Neural progenitor cell (in vitro differentiated cells): ENCODE results near the gene GLP1R. TPM values are rescaled to one million over a fixed set of nuclear protein-coding genes. Genes with fewer than 3 reads are reported as not detected.

Experiments used
- DNase-seq: peaks from one replicate; pipeline ENCODE4 v3.0.0-alpha.2; 2016; ENCODE audit warnings: low spot score
- H2AFZ ChIP-seq: fragments of 200-600 bp; sonication (generic); replicated peaks from 2 replicates; pipeline ENCODE4 v1.6.1; 2016; ENCODE audit warnings: antibody characterized with exemption
- H3F3A ChIP-seq: fragments of 200-600 bp; sonication (generic); 2 replicates; pipeline ENCODE4 v1.6.1; 2016; ENCODE audit warnings: antibody characterized with exemption, low read depth
- H3K27ac ChIP-seq: fragments of 200-600 bp; sonication (generic); 2 replicates; pipeline ENCODE4 v1.5.1; 2016; ENCODE audit warnings: mild to moderate bottlenecking
- H3K27me3 ChIP-seq: fragments of 200-600 bp; sonication (generic); 2 replicates; pipeline ENCODE4 v1.6.1; 2016; ENCODE audit warnings: mild to moderate bottlenecking, moderate library complexity
- H3K36me3 ChIP-seq: fragments of 200-600 bp; sonication (generic); 2 replicates; pipeline ENCODE4 v1.5.1; 2016
- H3K4me1 ChIP-seq: fragments of 200-600 bp; sonication (generic); 2 replicates; pipeline ENCODE4 v1.6.1; 2016; ENCODE audit warnings: mixed run types
- H3K4me2 ChIP-seq: fragments of 200-600 bp; sonication (generic); 2 replicates; pipeline ENCODE4 v1.6.1; 2016
- H3K4me3 ChIP-seq: fragments of 200-600 bp; sonication (generic); 2 replicates; pipeline ENCODE4 v1.5.1; 2016
- H3K79me2 ChIP-seq: fragments of 200-600 bp; sonication (generic); 2 replicates; pipeline ENCODE4 v1.6.1; 2016; ENCODE audit warnings: low read depth
- H3K9ac ChIP-seq: fragments of 200-600 bp; sonication (generic); 2 replicates; pipeline ENCODE4 v1.6.1; 2016
- H3K9me3 ChIP-seq: fragments of 200-600 bp; sonication (generic); 2 replicates; pipeline ENCODE4 v1.5.1; 2016; ENCODE audit warnings: low read depth
- H4K20me1 ChIP-seq: fragments of 200-600 bp; sonication (generic); 2 replicates; pipeline ENCODE4 v1.6.1; 2016; ENCODE audit warnings: low read depth
- H3K27ac Mint-ChIP-seq: 3 replicates; pipeline ENCODE4 v1.8.0; 2021; ENCODE audit warnings: mixed read lengths
- H3K27me3 Mint-ChIP-seq: 2 replicates; pipeline ENCODE4 v1.8.0; 2022; ENCODE audit warnings: low read depth, mild to moderate bottlenecking, inconsistent platforms, moderate library complexity, mixed read lengths; ENCODE audit not compliant: insufficient read depth
- H3K36me3 Mint-ChIP-seq: 3 replicates; pipeline ENCODE4 v1.8.0; 2021; ENCODE audit warnings: mixed read lengths
- H3K4me1 Mint-ChIP-seq: 3 replicates; pipeline ENCODE4 v1.8.0; 2021; ENCODE audit warnings: mixed read lengths
- H3K4me3 Mint-ChIP-seq: 3 replicates; pipeline ENCODE4 v1.8.0; 2021; ENCODE audit warnings: mild to moderate bottlenecking, moderate library complexity, mixed read lengths
- H3K9me3 Mint-ChIP-seq: 3 replicates; pipeline ENCODE4 v1.8.0; 2020; ENCODE audit warnings: mixed read lengths
- CTCF ChIP-seq: fragments of 200-600 bp; sonication (generic); IDR thresholded peaks from 2 replicates; pipeline ENCODE4 v1.5.1; 2017; ENCODE audit warnings: antibody characterized with exemption, mild to moderate bottlenecking
- EZH2 ChIP-seq: fragments of 200-600 bp; sonication (generic); IDR thresholded peaks from 2 replicates; pipeline ENCODE4 v1.6.1; 2017; ENCODE audit warnings: antibody characterized with exemption, mild to moderate bottlenecking, moderate library complexity
- EZH2phosphoT487 ChIP-seq: fragments of 200-600 bp; sonication (generic); IDR thresholded peaks from 2 replicates; pipeline ENCODE4 v1.6.1; 2017; ENCODE audit warnings: antibody characterized with exemption
- total RNA-seq: library from RNA; depleted of rRNA; stranded (reverse); fragments of >200 nt; gene quantifications from 2 replicates; pipeline ENCODE4 v1.2.3, GENCODE V29; 2015; ENCODE audit warnings: low replicate concordance

The GLP1R gene
- total RNA-seq, 1 donor from 2014 or later, result 0.82 TPM

- Histone ChIP-seq H3K4me3 (no peak overlapping the region), H4K20me1 (peaks cover 34% of the 10 kb centered on the region), H2AFZ (no peak overlapping the region), H3K4me1 (peaks cover 28% of the 10 kb centered on the region), H3K9me3 (no peaks in the 10 kb centered on the region), H3K4me2 (no peak overlapping the region), H3K36me3 (no peaks in the 10 kb centered on the region), H3K27ac (no peak overlapping the region), H3K79me2 (no peaks in the 10 kb centered on the region), H3K27me3 (no peaks in the 10 kb centered on the region), H3K9ac (no peak overlapping the region), H3F3A (peaks cover 15% of the 10 kb centered on the region)
- no peaks in the 10 kb centered on the region for H3K9me3 Mint-ChIP-seq
- H3K27ac Mint-ChIP-seq, result peak overlapping the region; percentile 19
- no peaks in the 10 kb centered on the region for H3K36me3 Mint-ChIP-seq
- H3K4me1 Mint-ChIP-seq, result peaks cover 38% of the 10 kb centered on the region
- peaks cover 11% of the 10 kb centered on the region for H3K27me3 Mint-ChIP-seq
- no peak for DNase-seq
- TF ChIP-seq CTCF (no peak), EZH2 (no peak), EZH2phosphoT487 (no peak)
- H3K4me3 Mint-ChIP-seq, result no peak overlapping the region
Measured at GRCh38 chr6:39087197-39087596, 38.6 kb downstream of the GLP1R start.

- H3K9me3 ChIP-seq, result no peaks in the 10 kb centered on the region
- no peak overlapping the region for H3K27ac ChIP-seq
- H3K9ac ChIP-seq, result no peak overlapping the region
- Mint-ChIP-seq H3K9me3 (no peaks in the 10 kb centered on the region), H3K27me3 (peaks cover 11% of the 10 kb centered on the region), H3K4me1 (peaks cover 38% of the 10 kb centered on the region), H3K27ac (no peak overlapping the region), H3K4me3 (no peak overlapping the region), H3K36me3 (no peaks in the 10 kb centered on the region)
- peak overlapping the region; percentile 59 for H3K4me2 ChIP-seq
- H3K79me2 ChIP-seq, result no peaks in the 10 kb centered on the region
- TF ChIP-seq EZH2phosphoT487 (no peak), CTCF (peak; percentile 56)
- DNase-seq, result peak; percentile 93
- no peak overlapping the region for H3K4me3 ChIP-seq
- H3F3A ChIP-seq, result peaks cover 15% of the 10 kb centered on the region
- H2AFZ ChIP-seq, result no peak overlapping the region
- H3K36me3 ChIP-seq, result no peaks in the 10 kb centered on the region
- H4K20me1 ChIP-seq, result peaks cover 34% of the 10 kb centered on the region
- H3K4me1 ChIP-seq, result peaks cover 35% of the 10 kb centered on the region
- no peaks in the 10 kb centered on the region for H3K27me3 ChIP-seq
Measured at GRCh38 chr6:39088331-39088730, 39.8 kb downstream of the GLP1R start.

- H3K9me3 Mint-ChIP-seq, result no peaks in the 10 kb centered on the region
- no peak overlapping the region for H3K27ac Mint-ChIP-seq
- no peaks in the 10 kb centered on the region for H3K79me2 ChIP-seq
- H3K4me3 ChIP-seq, result no peak overlapping the region
- no peaks in the 10 kb centered on the region for H3K36me3 Mint-ChIP-seq
- no peak overlapping the region for H3K4me3 Mint-ChIP-seq
- TF ChIP-seq CTCF, result no peak
- TF ChIP-seq EZH2phosphoT487, result no peak
- TF ChIP-seq EZH2, result no peak
- peaks cover 15% of the 10 kb centered on the region for H3F3A ChIP-seq
- H3K27me3 ChIP-seq, result no peaks in the 10 kb centered on the region
- peaks cover 35% of the 10 kb centered on the region for H3K4me1 ChIP-seq
- DNase-seq, result no peak
- H3K36me3 ChIP-seq, result no peaks in the 10 kb centered on the region
- no peak overlapping the region for H3K9ac ChIP-seq
- no peak overlapping the region for H3K27ac ChIP-seq
- no peak overlapping the region for H3K4me2 ChIP-seq
- H3K4me1 Mint-ChIP-seq, result peaks cover 38% of the 10 kb centered on the region
- H3K9me3 ChIP-seq, result no peaks in the 10 kb centered on the region
- peaks cover 34% of the 10 kb centered on the region for H4K20me1 ChIP-seq
- H3K27me3 Mint-ChIP-seq, result peaks cover 14% of the 10 kb centered on the region
- no peak overlapping the region for H2AFZ ChIP-seq
Measured at GRCh38 chr6:39090036-39090435, 41.5 kb downstream of the GLP1R start.
